CD4-positive, alpha-beta T cell (primary cell): ENCODE data around the gene MAP3K19. TPM values are rescaled to one million over a fixed set of nuclear protein-coding genes. Genes with fewer than 3 reads are reported as not detected.
"Not testable (repeated sequence)": the region's sequence is repeated elsewhere in the genome, so short reads cannot be mapped to it uniquely, and the experiment has no call there.

ENCODE experiments used
- ATAC-seq: fragments of 200-7000 bp; cut with Tn5 transposase; one replicate; pipeline ENCODE4 v1.10.0; 2022; ENCODE audit warnings: mild to moderate bottlenecking; ENCODE audit not compliant: poor library complexity
- CTCF ChIA-PET: fragments of 350-600 bp; sonication (Branson Sonifier 250); formaldehyde crosslinking; loops from one replicate; lab custom pipeline; 2021; ENCODE audit warnings: antibody characterized with exemption, inconsistent platforms; lab: Charles Lee
- POLR2A ChIA-PET: fragments of 350-600 bp; sonication (Branson Sonifier 250); formaldehyde crosslinking; loops from one replicate; lab custom pipeline; 2021; ENCODE audit warnings: antibody characterized with exemption, inconsistent platforms; lab: Charles Lee
- DNase-seq, 14 experiments: peaks; one replicate each; pipeline ENCODE4 v3.0.0-alpha.2; 2013 to 2020; ENCODE audit warnings: mixed read lengths in 2 of 14
- H3K27ac ChIP-seq, 2 donors: one replicate each; pipeline versions ENCODE4 v1.5.1 to v1.7.0; 2013; ENCODE audit warnings: low read length in 2 of 2, low read depth in 1 of 2, mild to moderate bottlenecking in 1 of 2
- H3K27me3 ChIP-seq, 2 experiments: 1 replicate in 1 of 2; 2 replicates in 1 of 2; pipeline versions ENCODE4 v1.6.1 to v1.7.0; 2013; ENCODE audit warnings: low read length in 2 of 2, control low read depth in 1 of 2, mild to moderate bottlenecking in 1 of 2, moderate library complexity in 1 of 2; ENCODE audit not compliant: insufficient read depth in 2 of 2, control insufficient read depth in 1 of 2
- H3K36me3 ChIP-seq: one replicate; pipeline ENCODE4 v1.6.1; 2013; ENCODE audit warnings: low read length, control low read depth; ENCODE audit not compliant: insufficient read depth
- H3K4me1 ChIP-seq: one replicate; pipeline ENCODE4 v1.6.1; 2013; ENCODE audit warnings: low read length, control low read depth; ENCODE audit not compliant: insufficient read depth
- H3K4me3 ChIP-seq: one replicate; pipeline ENCODE4 v1.5.1; 2013; ENCODE audit warnings: mild to moderate bottlenecking, low read length, moderate library complexity
- H3K9me3 ChIP-seq, 2 experiments: 1 replicate in 1 of 2; 2 replicates in 1 of 2; pipeline versions ENCODE4 v1.6.1 to v1.7.0; 2013; ENCODE audit warnings: low read length in 2 of 2, mild to moderate bottlenecking in 2 of 2, control low read depth in 1 of 2, moderate library complexity in 1 of 2; ENCODE audit not compliant: control insufficient read depth in 1 of 2, insufficient read depth in 1 of 2
- H3K27ac Mint-ChIP-seq: one replicate; pipeline ENCODE4 v1.8.0; 2020; ENCODE audit warnings: mixed read lengths
- H3K27me3 Mint-ChIP-seq: one replicate; pipeline ENCODE4 v1.8.0; 2021; ENCODE audit warnings: mixed read lengths
- H3K36me3 Mint-ChIP-seq: one replicate; pipeline ENCODE4 v1.8.0; 2021; ENCODE audit warnings: low read depth, mixed read lengths
- H3K4me1 Mint-ChIP-seq: one replicate; pipeline ENCODE4 v1.8.0; 2021; ENCODE audit warnings: low read depth, mixed read lengths
- H3K4me3 Mint-ChIP-seq: one replicate; pipeline ENCODE4 v1.8.0; 2020; ENCODE audit warnings: mild to moderate bottlenecking, mixed read lengths
- H3K9me3 Mint-ChIP-seq: one replicate; pipeline ENCODE4 v1.8.0; 2020; ENCODE audit warnings: mixed read lengths
- CTCF ChIP-seq: fragments of 200-600 bp; IDR thresholded peaks from one replicate; pipeline ENCODE4 v1.8.0; 2022; ENCODE audit warnings: antibody characterized with exemption, mild to moderate bottlenecking
- intact Hi-C, 2 experiments: fragments of 100-400 bp; cut with DNase I in 1 of 2; cut with micrococcal nuclease in 1 of 2; formaldehyde crosslinking; loops; one replicate each; pipeline versions ENCODE4 v1.15.1 to v1.9.0; 2023 to 2025; cut with DNase I, micrococcal nuclease
- total RNA-seq, 174 experiments: library from RNA in 2 of 174; stranded (reverse) in 2 of 174; gene quantifications; one replicate each; pipeline ENCODE4 v1.2.3 and lab custom pipeline; 2021 to 2026

Gene MAP3K19
- total RNA-seq, 2 experiments from 2014 or later = not detected

GRCh38 chr2:134975281-134976009 is 71.8 kb downstream of the MAP3K19 start:
- H3K27me3 ChIP-seq = no peaks in the 10 kb centered on the region
- DNase-seq = no peak
- H3K4me3 Mint-ChIP-seq = no peak overlapping the region
- no peaks in the 10 kb centered on the region for H3K4me1 Mint-ChIP-seq
- H3K36me3 Mint-ChIP-seq = peaks cover 17% of the 10 kb centered on the region
- peaks cover 6% of the 10 kb centered on the region for H3K27me3 Mint-ChIP-seq
- H3K9me3 Mint-ChIP-seq = peaks cover 17% of the 10 kb centered on the region
- H3K27ac Mint-ChIP-seq = no peak overlapping the region
- H3K27ac ChIP-seq = no peak overlapping the region
- TF ChIP-seq CTCF = no peak
- intact Hi-C loops = no loop called here
- no peaks in the 10 kb centered on the region for H3K36me3 ChIP-seq
- H3K4me3 ChIP-seq = no peak overlapping the region
- ChIA-PET POLR2A (no interaction called here), CTCF (no interaction called here)
- H3K9me3 ChIP-seq = peaks cover 17 to 26% of the 10 kb centered on the region in 2 experiments
- ATAC-seq = no peak
- H3K4me1 ChIP-seq = no peaks in the 10 kb centered on the region

- DNase-seq (no peak), ATAC-seq (no peak)
- ChIA-PET POLR2A (no interaction called here), CTCF (no interaction called here)
- intact Hi-C loops = no loop called here
- no peaks in the 10 kb centered on the region for H3K27me3 ChIP-seq
- H3K27ac ChIP-seq = no peak overlapping the region
- peaks cover 25 to 26% of the 10 kb centered on the region in 2 experiments for H3K9me3 ChIP-seq
- no peak for TF ChIP-seq CTCF
- H3K4me1 ChIP-seq = no peaks in the 10 kb centered on the region
- Mint-ChIP-seq H3K4me1 (no peaks in the 10 kb centered on the region), H3K9me3 (peaks cover 17% of the 10 kb centered on the region), H3K4me3 (no peak overlapping the region), H3K27ac (no peak overlapping the region), H3K27me3 (peaks cover 1% of the 10 kb centered on the region), H3K36me3 (peaks cover 17% of the 10 kb centered on the region)
- H3K36me3 ChIP-seq = no peaks in the 10 kb centered on the region
- no peak overlapping the region for H3K4me3 ChIP-seq
These were observed 73.8 kb downstream of the MAP3K19 start for GRCh38 chr2:134973241-134974138.

GRCh38 chr2:134967166-134967565 is 80.1 kb downstream of the MAP3K19 start:
- H3K4me3 Mint-ChIP-seq, H3K27me3 ChIP-seq, H3K36me3 ChIP-seq, H3K4me1 ChIP-seq, CTCF ChIA-PET, H3K4me3 ChIP-seq, ATAC-seq, intact Hi-C loops, DNase-seq, H3K9me3 ChIP-seq, H3K27ac Mint-ChIP-seq, H3K27ac ChIP-seq, H3K27me3 Mint-ChIP-seq, H3K9me3 Mint-ChIP-seq, POLR2A ChIA-PET, H3K4me1 Mint-ChIP-seq, H3K36me3 Mint-ChIP-seq: not testable (repeated sequence)
